CD4-positive, alpha-beta T cell treated with Interleukin-15 for 1 hour (primary cell): ENCODE results near the gene ECHDC1.

Source experiments
- DNase-seq: peaks from one replicate; pipeline ENCODE4 v3.0.0-alpha.2; 2020

Gene ECHDC1

GRCh38 chr6:127282184-127282583 is 61.2 kb downstream of the ECHDC1 start:
- DNase-seq: no peak

- DNase-seq: no peak
Observed at GRCh38 chr6:127279815-127280214, 63.6 kb downstream of the ECHDC1 start.

- DNase-seq: no peak
Observed at GRCh38 chr6:127277878-127278843, 65.2 kb downstream of the ECHDC1 start.

- DNase-seq: no peak
Observed at GRCh38 chr6:127276331-127276730, 67.1 kb downstream of the ECHDC1 start.

- DNase-seq: no peak
Observed at GRCh38 chr6:127273499-127273898, 69.9 kb downstream of the ECHDC1 start.

- no peak for DNase-seq
Observed at GRCh38 chr6:127272576-127272975, 70.8 kb downstream of the ECHDC1 start.

GRCh38 chr6:127267646-127268625 is 75.5 kb downstream of the ECHDC1 start:
- no peak for DNase-seq

- DNase-seq: peak; percentile 60
Observed at GRCh38 chr6:127266892-127267645, 76.3 kb downstream of the ECHDC1 start.

GRCh38 chr6:127266178-127266891 is 77.1 kb downstream of the ECHDC1 start, which contains the start of gene RNF146:
RNF146 (plus strand) TSS chr6:127266864; CDS start chr6:127280339, 13,475 bp downstream.
- DNase-seq: peak; percentile 68

GRCh38 chr6:127263481-127263880 is 79.9 kb downstream of the ECHDC1 start:
- DNase-seq: no peak

GRCh38 chr6:127262896-127263295 is 80.5 kb downstream of the ECHDC1 start:
- no peak for DNase-seq

GRCh38 chr6:127255286-127255685 is 88.1 kb downstream of the ECHDC1 start:
- DNase-seq: no peak

- DNase-seq: no peak
Observed at GRCh38 chr6:127249621-127250020, 93.8 kb downstream of the ECHDC1 start.

GRCh38 chr6:127247114-127248096 is 96.0 kb downstream of the ECHDC1 start:
- DNase-seq: no peak

GRCh38 chr6:127243501-127243900 is 99.9 kb downstream of the ECHDC1 start:
- DNase-seq: no peak
